NCI-H146 treated with DMSO at 0.1 percent for 48 hours (cell line): Measurements from ENCODE around the gene LRP1B.

Source experiments
- DNase-seq: peaks from one replicate; lab custom pipeline; 2025; ENCODE audit not compliant: unreplicated experiment; lab: John Stamatoyannopoulos, UW

LRP1B gene

DNA sequence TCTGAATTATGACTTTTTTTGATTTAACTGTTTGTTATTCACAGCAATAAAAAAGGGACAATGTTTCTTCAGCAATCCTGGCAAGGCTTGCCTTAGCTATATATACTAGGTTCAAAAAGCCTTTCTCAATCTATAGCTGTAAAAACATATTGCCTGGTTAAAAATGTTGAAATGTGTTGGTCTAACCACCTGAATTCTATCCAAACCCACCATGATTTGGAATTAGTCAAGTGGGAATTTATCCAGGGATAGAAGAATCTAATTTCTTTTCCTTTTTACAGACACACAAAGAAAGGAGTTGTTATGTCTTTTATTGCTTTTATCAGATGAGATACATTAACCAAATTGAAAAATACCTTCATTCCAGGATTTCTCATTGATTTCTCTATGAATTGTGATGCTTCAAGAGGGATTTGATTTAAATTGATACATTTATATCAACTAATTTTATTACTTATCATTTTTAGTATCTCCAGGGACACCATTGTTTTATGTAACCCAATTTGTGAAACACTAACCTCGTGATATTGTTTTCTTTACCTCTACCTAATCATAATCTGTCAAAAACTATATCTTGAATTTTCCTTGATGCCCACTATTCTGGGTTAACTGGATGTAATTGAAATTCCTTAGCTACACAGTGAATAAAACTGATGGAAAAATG lies 88.1 kb downstream of the LRP1B start:
- DNase-seq, result no peak

DNA sequence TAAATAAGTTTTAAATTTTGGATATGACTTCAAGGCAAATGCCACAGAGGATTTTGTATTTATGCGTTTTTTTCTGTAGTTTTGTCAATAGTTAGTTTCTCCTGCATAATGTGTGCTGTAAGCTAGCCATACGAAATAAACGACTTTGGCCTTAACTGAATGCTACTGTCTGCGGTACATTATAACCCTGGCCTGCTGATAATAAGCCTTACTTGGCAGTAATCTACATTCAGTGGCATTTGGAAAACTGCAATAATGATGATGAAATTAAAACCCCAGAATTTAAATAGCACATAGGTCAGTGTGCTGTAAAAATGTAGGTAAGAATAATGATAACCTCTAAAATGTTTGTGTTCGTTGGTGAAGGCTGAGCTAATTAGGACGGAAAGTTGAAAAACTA lies 88.8 kb downstream of the LRP1B start:
- no peak for DNase-seq

DNA sequence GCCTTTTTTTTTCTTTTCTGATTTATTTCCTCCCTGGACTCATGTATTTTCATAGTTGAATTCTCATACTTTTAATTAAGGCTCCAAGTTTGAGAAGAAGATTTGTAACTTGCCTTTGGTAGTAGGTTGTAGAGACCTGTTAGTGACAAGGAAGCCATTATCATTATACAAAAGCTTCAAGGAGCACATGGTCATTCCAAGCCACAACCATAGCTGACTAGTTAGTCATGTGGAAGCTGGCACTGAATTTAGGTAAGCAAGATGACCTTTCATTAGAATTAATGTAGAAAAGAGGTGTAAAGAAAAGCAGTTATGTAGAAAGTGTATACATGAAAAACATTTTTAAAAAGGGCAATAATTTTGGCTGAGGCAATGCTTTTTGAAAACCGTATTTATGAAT lies 89.7 kb downstream of the LRP1B start:
- DNase-seq, result no peak

DNA sequence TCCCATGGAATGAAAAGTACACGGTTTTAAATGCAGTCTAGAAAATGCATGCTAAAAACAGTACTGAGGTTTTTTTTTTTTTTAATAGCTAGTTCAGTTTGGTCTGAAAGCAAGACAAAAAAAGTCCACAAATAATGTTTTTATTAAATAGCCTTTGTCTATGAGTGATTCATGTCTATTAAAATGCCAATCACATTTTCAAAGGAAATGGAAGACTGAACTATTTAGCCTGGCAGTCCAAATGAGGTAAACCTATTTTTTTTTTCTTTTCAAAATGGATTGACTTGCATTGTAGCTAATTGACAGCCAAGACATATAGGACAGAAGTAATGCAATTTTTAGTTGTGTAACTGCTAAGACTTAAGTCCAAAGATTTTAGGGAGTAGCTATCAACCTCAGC lies 90.3 kb downstream of the LRP1B start:
- no peak for DNase-seq

DNA sequence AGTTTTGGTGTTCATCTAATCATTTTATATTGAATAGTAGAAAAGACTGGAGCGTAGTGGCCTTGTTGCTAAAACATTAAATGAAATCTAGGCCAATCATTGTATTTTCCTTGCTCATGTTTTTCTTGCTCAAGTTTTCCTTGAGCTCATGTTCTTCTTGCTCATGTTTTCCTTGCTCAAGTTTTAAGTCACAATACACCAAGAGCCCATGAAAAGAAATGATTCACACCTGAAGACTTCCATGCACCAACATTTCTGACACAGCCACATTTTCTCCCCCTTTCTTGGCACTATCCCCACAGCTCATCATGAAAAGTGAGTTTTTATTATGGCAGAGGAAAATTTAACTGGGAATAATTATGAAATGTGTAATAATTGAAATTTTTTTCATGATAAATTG lies 92.0 kb downstream of the LRP1B start:
- DNase-seq, result no peak

DNA sequence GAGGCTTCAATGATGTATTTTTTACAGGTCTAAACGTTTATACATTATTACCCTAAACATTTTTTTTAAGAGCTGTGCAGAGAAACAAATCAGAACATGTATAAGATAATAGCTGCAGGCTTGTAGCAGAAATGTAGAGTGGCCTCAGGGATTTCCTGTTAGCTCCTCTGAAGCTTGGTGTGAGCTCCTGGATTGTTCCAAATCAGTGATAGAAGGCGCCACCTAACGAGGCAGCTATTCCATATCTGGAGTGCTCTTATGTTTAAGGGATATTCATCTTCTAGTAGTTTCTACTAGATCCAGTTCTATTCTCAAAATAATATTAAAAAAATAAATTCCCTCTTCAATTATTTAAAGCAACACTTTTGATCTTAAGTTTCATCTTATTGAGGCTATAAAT lies 93.1 kb downstream of the LRP1B start:
- DNase-seq, result no peak

DNA sequence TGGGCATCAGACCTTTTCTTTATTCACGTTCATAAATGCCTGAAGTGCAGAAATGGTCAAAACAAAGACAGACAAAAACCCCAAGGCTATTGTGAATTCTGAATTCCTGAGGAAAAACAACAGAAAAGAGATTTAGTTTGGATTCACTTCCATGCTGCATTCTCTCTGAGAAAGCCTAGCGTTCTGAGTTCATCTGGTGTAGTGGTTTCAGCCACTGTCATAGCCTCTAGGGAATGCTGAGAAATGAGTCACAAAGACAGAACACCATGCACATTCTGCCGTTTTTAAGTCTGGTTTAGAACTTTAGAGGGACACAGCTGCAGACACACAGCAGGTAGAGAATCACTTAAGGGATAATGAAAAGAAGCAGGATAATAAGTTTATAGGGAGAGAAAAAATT lies 93.8 kb downstream of the LRP1B start:
- DNase-seq, result no peak

DNA sequence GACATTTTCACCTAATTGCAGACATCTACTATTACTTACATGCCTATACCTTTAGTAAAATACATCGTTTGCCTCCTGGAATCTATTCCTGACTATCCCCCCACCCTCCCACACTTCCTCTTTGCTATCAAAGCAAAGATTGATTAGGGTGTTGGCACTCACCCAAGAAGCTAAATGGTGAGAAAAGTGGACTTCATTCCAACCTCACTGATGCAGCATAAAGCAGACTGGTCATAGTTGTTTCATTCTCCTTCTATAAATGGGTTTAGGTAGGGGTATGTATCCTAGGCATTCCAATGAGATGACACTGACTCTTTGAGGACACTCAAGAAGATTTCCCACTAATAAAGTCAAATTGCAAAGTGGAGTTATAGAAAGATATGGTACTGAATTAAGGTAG lies 97.4 kb downstream of the LRP1B start:
- no peak for DNase-seq

DNA sequence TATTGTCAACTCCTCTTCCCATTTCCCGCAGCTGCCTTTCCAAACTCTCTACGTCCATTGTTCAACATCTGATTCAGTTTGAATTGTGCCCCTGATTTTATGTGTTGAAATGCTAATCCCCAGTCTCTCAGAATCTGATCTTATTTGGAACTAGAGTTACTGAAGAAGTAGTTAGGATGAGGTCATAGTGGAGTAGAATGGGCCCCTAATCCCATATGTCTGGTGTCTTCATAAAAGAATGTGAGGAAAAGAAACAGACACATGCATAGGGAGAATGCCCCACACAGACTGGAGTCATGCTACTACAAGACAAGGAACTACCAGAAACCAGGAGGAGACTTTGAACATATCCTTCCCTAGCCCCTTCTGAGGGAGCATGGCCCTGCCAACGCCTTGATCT lies 99.2 kb downstream of the LRP1B start:
- no peak for DNase-seq

DNA sequence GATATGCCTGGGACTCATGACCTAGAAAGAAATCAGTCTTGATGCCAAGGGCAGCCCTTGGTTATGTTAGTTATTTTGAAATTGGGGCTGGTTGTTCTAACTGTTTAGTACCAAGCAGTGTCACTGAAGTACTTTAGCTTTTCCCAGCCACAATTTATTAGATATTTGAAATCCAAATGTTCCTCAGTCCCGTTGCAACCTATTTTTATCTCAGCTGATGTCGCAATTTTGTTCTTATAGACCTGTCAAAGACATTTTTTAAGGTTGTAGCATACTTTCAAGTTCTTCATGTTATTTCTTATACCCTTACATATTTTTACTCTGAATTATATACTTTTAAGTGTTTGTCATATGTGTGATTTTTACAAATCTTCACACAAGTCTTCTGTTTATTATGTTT lies 100.1 kb downstream of the LRP1B start:
- DNase-seq, result no peak

DNA sequence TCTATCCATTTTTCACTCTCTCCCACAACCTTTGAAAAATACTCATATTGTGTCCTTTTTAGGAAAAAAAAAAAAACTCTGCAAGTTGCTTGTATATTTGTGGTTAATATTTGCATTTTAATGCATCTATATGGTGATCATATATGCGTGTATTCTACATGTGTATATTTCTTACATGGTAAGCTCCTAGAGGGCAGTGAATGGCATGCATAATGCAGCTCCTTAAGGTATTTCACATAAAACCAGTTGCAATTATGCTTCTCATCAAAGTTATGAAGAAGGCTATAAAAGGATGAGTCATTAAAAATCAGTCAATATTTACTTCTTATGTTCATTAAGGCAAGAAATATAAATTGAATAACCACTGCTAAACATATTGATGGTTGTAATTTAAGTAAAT lies 100.8 kb downstream of the LRP1B start:
- no peak for DNase-seq

DNA sequence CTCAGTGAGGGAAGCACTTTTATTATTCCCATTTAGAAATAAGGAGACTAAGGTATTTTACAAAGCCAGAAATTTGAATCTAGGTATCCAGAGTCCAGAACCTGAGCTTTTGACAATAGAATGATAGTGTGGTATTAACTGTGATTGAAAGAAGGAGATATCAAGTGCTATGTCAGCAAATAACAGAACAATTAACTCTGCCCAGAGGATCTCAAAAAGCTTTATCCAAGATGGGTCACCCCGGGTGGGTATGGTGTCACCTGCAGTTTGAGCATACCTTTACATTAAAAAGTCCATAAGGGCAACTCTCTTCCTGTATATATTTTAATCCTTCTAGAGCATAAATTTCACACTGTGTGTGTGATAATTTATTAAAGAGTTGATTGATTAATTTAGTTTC lies 105.4 kb downstream of the LRP1B start:
- no peak for DNase-seq

DNA sequence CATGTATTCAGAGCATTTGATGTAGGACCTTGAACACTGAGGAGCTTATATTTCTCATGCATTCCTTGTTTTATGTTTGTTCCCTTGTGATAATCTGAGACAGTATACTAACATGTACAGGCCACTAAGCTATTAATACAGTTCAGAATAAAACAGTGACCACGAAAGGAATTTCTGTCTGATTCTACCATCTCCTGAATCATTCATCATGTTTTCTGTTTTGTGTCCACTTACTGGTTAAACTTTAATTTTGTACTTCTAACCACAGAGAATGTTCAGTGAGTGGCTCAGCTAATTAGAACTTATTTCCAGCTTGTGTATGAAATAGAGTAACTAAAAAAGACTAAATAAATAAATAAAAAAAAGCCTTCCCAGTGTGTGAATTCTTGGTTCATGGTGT lies 110.4 kb downstream of the LRP1B start:
- DNase-seq, result no peak

DNA sequence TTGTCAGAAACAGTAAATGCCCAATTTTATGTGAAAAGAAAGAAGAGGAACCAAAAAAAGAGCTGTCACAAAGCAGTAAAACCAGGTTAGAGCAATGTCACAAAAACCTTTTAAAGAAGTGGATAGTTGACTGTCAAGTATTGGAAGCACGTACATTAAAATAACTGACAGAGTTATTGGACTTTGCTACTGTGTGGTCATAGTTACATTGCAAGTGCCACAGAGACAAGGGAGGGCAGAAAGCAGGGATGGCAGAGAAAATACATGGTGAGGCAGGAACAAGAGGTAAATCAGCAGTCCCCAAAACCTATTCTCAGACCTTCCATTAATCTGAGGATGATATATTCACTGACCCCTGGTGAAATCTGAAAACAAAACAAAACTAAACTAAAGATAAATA lies 116.3 kb downstream of the LRP1B start:
- no peak for DNase-seq

DNA sequence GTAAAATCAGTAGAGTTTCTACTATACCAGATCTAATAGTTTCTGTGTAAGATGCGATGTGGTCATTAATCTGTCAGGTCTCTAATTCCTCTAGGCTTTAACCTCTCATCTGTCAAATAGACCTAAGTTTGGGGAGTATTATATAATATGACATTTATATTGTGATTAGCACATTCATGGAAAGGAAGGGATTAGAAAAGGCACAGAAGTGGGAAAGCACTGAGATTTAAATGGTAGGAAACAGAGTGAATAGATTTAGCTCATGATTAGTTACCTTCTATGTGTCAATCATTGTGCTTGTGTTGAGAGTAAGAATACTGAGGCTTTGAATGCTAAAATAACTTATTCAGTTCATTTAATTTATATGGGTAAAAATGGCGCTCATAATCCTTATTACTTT lies 118.0 kb downstream of the LRP1B start:
- no peak for DNase-seq

DNA sequence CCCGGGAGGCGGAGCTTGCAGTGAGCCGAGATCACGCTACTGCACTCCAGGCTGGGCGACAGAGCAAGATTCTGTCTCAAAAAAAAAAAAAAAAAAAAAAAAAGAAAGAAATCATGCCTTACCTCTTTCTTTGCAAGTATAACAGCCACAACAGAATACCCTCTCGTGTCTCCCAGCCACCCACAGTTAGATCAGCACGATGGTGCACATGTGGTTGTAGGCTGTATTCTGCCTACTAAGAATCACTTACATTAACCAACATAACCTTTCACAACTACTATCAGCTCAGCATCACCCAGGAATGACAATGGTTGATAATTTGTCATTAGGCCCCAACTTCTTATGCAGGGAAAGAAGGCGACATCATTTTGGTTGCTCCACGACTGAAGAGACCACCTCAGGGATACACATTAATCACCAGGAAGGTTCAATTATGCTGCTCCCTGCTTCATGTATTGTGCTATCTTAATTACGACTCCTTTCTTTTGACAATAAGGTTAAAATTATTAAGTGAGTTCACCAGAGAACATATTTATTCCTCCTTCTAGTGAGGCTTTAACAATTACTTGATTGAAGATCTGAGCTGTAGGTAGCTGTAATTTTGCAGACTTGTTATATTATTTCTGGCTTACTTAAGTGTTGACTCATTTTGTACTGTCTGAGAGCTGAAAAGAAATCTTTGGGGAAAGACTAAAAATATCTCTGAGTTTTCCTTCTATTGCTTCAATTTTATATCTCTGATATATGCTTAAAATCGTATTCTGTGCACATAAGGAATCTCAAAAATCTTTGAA lies 120.1 kb downstream of the LRP1B start:
- no peak for DNase-seq

DNA sequence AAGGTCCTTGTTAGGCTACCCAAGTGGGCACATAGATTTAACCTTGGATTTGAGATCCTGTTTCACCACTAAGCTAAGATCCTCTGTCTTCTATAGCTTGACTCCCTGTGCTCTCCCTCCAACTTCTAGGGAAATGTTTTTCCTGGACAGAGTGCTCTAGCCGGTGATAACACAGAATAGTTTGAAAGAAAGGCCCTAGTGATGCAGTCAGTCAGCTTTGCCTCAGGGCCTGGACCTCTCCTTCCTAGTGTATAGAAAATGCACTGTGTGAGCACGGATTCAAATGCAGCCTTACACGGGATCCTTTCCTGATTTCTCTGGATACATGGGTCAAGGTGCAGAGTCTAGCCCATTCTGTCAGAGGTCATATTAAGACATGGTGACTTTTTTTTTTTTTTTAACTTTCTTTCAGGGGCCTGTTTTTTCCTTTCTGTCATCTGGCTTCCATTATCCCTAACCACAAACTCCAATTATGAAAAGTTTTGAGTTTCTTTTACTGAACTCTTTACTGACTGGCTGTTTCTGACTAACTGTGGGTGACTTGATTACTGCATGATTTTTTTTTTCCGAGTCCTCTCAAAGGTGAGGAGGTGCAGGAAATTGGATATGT lies 122.6 kb downstream of the LRP1B start:
- DNase-seq, result no peak

DNA sequence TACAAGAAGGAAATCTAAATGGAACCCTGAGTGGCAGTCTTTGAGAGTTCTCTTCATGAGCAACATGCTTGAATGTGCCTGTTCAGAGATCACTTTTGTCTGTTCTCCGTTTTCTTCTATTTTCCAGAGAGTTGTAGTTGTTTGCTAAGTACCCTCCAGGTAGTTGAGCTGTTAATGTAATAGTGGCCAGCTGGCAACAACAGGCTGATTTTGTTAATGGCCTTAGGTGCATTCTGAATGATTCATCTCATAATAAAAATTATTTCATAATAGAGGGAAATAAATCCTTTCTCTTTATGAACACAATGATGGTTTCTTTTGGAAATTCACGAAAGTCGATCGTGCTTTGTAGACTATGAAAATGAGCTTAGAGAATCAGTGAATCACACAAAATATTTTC lies 136.8 kb downstream of the LRP1B start:
- DNase-seq, result no peak

DNA sequence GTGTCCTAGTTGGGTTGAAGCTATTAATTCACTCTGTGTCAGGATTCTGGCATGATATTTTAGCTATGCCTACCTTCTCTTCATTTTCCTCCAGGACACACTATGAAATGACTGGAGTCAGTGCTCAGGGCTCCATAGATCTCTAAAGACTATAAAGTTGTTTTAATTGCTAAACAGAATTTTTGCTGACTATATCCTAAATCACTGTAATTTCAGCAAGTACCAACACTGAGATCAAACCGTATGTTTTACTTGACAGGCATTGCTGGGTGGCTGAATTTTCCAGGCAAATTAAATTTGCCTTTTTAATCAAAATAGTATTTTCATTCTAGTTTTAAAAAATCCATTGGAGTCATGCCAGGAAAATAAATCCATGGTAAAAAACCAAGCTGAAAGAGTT lies 138.1 kb downstream of the LRP1B start:
- no peak for DNase-seq

DNA sequence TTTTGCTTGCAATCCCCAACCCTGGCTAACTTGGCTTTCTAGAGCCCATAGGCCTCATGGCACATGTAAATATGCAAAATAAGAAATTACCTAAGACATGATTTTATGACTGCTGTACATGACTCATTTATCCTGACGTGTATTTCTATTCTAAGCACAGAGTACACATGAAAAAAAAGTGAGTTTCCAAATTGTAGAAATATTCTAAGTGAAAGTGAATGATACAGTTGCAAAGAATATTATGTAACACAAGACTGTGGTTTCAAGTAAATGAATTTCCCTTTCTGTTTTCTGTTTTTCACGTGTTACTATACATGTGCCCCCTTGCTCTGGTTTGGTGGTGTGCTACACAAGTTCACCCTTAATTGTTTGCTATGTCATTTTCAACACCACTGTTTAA lies 162.4 kb downstream of the LRP1B start:
- DNase-seq, result no peak

DNA sequence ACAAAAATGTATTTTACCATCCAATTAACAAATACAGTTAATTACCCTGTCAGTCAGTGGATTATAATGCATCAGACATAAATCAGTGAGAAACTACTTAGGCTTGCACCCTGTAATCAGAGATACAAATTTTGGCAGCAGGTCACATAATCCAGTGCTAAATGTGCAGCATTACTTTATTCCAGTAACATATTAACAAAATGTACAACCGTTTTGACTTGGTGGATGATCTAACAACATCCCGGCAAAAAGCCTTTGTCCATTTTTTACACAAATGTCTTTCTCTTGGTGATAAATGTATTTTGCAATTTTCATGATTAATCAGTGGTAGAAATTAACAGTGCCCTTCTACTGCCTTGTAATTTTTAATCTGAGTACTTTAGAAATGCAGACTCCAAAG lies 162.8 kb downstream of the LRP1B start:
- DNase-seq, result no peak

DNA sequence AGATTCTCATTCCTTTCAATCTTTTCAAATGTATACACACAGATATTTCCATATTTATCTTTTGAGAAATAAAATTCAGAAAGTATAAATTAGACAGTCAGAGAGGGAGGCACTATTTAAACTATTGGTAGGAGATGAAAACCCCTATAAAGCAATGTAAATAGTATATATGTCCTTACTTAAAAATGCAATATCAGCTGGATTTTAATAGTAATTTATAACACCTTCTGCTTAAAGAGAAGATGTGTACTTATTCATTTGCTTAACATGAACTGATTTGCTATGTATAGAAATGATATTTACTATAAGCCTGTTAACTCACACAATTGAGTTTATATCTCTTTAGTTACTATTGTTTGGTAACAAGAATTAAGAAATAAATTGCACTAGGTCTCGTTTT lies 163.3 kb downstream of the LRP1B start:
- DNase-seq, result no peak

DNA sequence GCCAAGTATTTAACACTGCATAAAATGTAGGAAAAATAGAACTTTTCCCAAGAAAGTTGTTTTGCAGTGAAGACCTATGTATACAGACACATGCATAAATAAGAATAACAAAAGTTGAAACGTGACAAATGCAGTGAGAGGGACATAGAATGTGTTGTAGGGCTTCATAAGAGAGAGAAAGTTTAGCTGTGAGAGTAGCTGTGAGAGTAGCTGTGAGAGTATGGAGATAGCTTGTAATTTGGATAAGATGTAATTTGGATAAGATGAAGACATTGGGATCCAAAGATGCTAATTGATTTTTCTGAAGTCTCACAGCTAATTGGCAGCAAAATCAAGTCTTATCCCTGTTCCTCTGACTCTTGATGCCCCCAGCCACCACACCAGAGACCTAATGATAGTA lies 170.9 kb downstream of the LRP1B start:
- DNase-seq, result no peak
